ENCODE results near the gene TBC1D20.

TBC1D20 gene

DNA sequence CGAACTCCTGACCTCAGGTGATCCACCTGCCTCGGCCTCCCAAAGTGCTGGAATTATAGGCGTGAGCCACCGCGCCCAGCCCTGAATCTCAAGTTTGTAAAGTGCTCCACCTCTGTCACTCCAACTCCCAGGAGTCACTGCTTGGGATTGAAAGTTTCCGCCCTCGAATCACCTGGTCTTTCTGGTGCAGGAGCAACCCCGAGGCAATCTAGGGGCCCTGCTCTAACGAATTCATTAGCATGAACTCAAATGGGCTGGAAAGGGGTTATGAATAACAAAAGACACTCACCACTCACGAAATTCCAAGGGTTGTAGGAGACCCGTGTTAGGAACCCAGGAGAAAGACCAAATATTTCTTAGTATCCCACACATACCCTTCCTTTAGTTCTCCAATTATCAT, 28.1 kb downstream of the TBC1D20 start:
- TF ChIP-seq SNAI2 (CRISPR knock-in tag; IDR thresholded peaks at IDR 0.05) (no peak), ZC3H10 (CRISPR knock-in tag; IDR thresholded peaks at IDR 0.05) (no peak), ZNF565 (CRISPR knock-in tag; conservative IDR thresholded peaks at IDR 0.05; ENCODE audit: low read depth) (no peak), PPARA (CRISPR knock-in tag; IDR thresholded peaks at IDR 0.05; ENCODE audit: borderline replicate concordance) (no peak), GLIS3 (CRISPR knock-in tag; IDR thresholded peaks at IDR 0.05) (no peak)
- TF ChIP-seq, protein P1, sequence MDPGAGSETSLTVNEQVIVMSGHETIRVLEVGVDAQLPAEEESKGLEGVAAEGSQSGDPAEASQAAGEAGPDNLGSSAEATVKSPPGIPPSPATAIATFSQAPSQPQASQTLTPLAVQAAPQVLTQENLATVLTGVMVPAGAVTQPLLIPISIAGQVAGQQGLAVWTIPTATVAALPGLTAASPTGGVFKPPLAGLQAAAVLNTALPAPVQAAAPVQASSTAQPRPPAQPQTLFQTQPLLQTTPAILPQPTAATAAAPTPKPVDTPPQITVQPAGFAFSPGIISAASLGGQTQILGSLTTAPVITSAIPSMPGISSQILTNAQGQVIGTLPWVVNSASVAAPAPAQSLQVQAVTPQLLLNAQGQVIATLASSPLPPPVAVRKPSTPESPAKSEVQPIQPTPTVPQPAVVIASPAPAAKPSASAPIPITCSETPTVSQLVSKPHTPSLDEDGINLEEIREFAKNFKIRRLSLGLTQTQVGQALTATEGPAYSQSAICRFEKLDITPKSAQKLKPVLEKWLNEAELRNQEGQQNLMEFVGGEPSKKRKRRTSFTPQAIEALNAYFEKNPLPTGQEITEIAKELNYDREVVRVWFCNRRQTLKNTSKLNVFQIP (CRISPR knock-in tag; IDR thresholded peaks at IDR 0.05; ENCODE audit: borderline replicate concordance, low read depth), result no peak
- ATAC-seq, result no peak

DNA sequence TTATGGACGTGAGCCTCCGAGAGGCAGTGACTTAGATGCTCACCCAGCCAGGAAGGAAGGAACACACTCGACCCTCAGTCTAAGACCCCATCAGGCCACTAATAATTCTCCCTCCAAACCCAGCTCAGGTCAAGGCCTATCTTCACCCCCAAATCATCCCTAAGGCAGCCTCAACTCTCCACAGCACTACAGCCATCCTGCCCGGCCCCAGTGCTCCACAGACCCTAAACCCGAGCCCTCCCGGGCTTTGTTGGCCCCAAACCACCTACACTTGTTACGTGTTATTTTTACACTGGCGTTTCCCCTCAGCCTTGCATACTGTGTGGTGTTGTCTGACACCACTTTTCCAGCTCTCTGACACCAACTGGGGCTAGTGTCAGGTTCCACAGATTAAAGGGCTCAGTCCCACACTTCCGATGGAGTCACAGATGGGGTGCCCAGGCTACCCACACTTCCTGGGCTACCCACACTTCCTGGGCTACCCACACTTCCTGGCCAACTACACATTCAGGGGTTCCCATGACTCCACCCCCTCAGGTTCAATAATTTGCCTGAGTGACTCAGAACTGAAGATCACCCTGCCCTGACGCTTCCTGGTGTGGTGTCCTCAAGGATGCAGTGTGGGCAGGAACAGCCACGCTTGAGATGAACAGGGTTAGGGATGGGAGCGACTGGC, 28.9 kb downstream of the TBC1D20 start:
- no peak for ATAC-seq
- TF ChIP-seq ZNF565 (CRISPR knock-in tag; conservative IDR thresholded peaks at IDR 0.05; ENCODE audit: low read depth) (no peak), ISL1 (CRISPR knock-in tag; IDR thresholded peaks at IDR 0.05) (no peak), TCF4 (CRISPR knock-in tag; IDR thresholded peaks at IDR 0.05; ENCODE audit: borderline replicate concordance) (no peak), TOX (CRISPR knock-in tag; IDR thresholded peaks at IDR 0.05; ENCODE audit: borderline replicate concordance) (no peak), OSR1 (CRISPR knock-in tag; IDR thresholded peaks at IDR 0.05) (no peak), ZNF70 (CRISPR knock-in tag; IDR thresholded peaks at IDR 0.05) (no peak), ZNF8 (CRISPR knock-in tag; IDR thresholded peaks at IDR 0.05) (no peak), ZFP3 (CRISPR knock-in tag; IDR thresholded peaks at IDR 0.05) (no peak), PPARA (CRISPR knock-in tag; IDR thresholded peaks at IDR 0.05; ENCODE audit: borderline replicate concordance) (no peak), ARNTL (CRISPR knock-in tag; IDR thresholded peaks at IDR 0.05; ENCODE audit: borderline replicate concordance, low read depth) (no peak), CSDC2 (CRISPR knock-in tag; IDR thresholded peaks at IDR 0.05) (no peak), ZC3H10 (CRISPR knock-in tag; IDR thresholded peaks at IDR 0.05) (no peak), ESRRG (CRISPR knock-in tag; IDR thresholded peaks at IDR 0.05) (no peak)
- TF ChIP-seq, protein P2, sequence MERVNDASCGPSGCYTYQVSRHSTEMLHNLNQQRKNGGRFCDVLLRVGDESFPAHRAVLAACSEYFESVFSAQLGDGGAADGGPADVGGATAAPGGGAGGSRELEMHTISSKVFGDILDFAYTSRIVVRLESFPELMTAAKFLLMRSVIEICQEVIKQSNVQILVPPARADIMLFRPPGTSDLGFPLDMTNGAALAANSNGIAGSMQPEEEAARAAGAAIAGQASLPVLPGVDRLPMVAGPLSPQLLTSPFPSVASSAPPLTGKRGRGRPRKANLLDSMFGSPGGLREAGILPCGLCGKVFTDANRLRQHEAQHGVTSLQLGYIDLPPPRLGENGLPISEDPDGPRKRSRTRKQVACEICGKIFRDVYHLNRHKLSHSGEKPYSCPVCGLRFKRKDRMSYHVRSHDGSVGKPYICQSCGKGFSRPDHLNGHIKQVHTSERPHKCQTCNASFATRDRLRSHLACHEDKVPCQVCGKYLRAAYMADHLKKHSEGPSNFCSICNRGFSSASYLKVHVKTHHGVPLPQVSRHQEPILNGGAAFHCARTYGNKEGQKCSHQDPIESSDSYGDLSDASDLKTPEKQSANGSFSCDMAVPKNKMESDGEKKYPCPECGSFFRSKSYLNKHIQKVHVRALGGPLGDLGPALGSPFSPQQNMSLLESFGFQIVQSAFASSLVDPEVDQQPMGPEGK (CRISPR knock-in tag; IDR thresholded peaks at IDR 0.05; ENCODE audit: borderline replicate concordance), result no peak
- TF ChIP-seq, protein P3, sequence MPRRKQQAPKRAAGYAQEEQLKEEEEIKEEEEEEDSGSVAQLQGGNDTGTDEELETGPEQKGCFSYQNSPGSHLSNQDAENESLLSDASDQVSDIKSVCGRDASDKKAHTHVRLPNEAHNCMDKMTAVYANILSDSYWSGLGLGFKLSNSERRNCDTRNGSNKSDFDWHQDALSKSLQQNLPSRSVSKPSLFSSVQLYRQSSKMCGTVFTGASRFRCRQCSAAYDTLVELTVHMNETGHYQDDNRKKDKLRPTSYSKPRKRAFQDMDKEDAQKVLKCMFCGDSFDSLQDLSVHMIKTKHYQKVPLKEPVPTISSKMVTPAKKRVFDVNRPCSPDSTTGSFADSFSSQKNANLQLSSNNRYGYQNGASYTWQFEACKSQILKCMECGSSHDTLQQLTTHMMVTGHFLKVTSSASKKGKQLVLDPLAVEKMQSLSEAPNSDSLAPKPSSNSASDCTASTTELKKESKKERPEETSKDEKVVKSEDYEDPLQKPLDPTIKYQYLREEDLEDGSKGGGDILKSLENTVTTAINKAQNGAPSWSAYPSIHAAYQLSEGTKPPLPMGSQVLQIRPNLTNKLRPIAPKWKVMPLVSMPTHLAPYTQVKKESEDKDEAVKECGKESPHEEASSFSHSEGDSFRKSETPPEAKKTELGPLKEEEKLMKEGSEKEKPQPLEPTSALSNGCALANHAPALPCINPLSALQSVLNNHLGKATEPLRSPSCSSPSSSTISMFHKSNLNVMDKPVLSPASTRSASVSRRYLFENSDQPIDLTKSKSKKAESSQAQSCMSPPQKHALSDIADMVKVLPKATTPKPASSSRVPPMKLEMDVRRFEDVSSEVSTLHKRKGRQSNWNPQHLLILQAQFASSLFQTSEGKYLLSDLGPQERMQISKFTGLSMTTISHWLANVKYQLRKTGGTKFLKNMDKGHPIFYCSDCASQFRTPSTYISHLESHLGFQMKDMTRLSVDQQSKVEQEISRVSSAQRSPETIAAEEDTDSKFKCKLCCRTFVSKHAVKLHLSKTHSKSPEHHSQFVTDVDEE (CRISPR knock-in tag; IDR thresholded peaks at IDR 0.05), result no peak
- TF ChIP-seq, protein P4, sequence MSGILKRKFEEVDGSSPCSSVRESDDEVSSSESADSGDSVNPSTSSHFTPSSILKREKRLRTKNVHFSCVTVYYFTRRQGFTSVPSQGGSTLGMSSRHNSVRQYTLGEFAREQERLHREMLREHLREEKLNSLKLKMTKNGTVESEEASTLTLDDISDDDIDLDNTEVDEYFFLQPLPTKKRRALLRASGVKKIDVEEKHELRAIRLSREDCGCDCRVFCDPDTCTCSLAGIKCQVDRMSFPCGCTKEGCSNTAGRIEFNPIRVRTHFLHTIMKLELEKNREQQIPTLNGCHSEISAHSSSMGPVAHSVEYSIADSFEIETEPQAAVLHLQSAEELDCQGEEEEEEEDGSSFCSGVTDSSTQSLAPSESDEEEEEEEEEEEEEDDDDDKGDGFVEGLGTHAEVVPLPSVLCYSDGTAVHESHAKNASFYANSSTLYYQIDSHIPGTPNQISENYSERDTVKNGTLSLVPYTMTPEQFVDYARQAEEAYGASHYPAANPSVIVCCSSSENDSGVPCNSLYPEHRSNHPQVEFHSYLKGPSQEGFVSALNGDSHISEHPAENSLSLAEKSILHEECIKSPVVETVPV (CRISPR knock-in tag; IDR thresholded peaks at IDR 0.05), result no peak
- TF ChIP-seq, protein P5, sequence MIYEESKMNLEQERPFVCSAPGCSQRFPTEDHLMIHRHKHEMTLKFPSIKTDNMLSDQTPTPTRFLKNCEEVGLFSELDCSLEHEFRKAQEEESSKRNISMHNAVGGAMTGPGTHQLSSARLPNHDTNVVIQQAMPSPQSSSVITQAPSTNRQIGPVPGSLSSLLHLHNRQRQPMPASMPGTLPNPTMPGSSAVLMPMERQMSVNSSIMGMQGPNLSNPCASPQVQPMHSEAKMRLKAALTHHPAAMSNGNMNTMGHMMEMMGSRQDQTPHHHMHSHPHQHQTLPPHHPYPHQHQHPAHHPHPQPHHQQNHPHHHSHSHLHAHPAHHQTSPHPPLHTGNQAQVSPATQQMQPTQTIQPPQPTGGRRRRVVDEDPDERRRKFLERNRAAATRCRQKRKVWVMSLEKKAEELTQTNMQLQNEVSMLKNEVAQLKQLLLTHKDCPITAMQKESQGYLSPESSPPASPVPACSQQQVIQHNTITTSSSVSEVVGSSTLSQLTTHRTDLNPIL (CRISPR knock-in tag; IDR thresholded peaks at IDR 0.05; ENCODE audit: low read depth), result no peak

DNA sequence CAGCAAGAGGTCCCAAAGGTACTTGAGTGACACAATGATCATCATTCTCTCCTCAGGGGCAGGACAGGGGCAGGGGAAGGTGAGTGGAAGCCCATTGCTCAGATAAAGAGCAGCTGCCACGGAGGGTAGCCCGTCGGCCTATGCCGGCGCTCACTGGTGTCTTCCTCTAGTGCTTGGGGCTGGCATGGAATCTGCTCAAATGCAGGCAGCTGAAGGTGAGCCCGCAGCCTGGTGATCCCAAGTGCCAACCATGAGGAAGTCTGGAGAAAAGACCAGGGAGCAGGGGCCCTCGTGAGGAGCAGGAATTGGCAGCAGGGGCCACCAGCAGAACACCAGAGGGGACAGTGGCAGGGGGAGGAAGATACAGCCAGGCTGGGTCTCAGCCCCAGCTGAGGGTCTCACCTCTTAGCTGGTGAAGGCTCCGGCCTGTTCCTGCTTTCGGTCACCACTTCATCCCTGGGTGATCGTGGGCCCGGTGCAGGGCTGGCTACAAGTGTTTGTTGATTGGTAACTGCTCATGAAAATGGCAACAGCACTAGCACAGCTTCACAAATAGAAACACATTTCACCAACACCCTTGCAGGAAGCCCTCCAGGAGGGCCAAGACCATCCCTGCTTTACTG, 29.5 kb downstream of the TBC1D20 start:
- ATAC-seq, result no peak

More for the DNA sequence above, 29.5 kb downstream of the TBC1D20 start:
- TF ChIP-seq, protein P5 (CRISPR knock-in tag; IDR thresholded peaks at IDR 0.05; ENCODE audit: low read depth), result no peak
- TF ChIP-seq TOX (CRISPR knock-in tag; IDR thresholded peaks at IDR 0.05; ENCODE audit: borderline replicate concordance), result no peak
- TF ChIP-seq ZNF565 (CRISPR knock-in tag; conservative IDR thresholded peaks at IDR 0.05; ENCODE audit: low read depth), result no peak
- TF ChIP-seq ZFP3 (CRISPR knock-in tag; IDR thresholded peaks at IDR 0.05), result no peak
- TF ChIP-seq ZC3H10 (CRISPR knock-in tag; IDR thresholded peaks at IDR 0.05), result no peak
- no peak for TF ChIP-seq CSDC2 (CRISPR knock-in tag; IDR thresholded peaks at IDR 0.05)
- TF ChIP-seq BACH2 (CRISPR knock-in tag; IDR thresholded peaks at IDR 0.05; ENCODE audit: borderline replicate concordance), result no peak
- TF ChIP-seq, protein P2 (CRISPR knock-in tag; IDR thresholded peaks at IDR 0.05; ENCODE audit: borderline replicate concordance), result no peak
- TF ChIP-seq ESRRG (CRISPR knock-in tag; IDR thresholded peaks at IDR 0.05), result no peak
